Heart left ventricle (tissue), 16 donors: Measurements from ENCODE around the gene SLC7A10. TPM values are rescaled to one million over a fixed set of nuclear protein-coding genes. Genes with fewer than 3 reads are reported as not detected.
"Not testable (repeated sequence)": the region's sequence is repeated elsewhere in the genome, so short reads cannot be mapped to it uniquely, and the experiment has no call there.

Experiments
- ATAC-seq, 4 donors: fragments of 200-7000 bp; cut with Tn5 transposase; one replicate each; pipeline ENCODE4 v1.9.1; 2020 to 2022; ENCODE audit warnings: moderate library complexity in 4 of 4, mild to moderate bottlenecking in 3 of 4, moderate number of reproducible peaks in 1 of 4
- DNase-seq, 5 donors: peaks; one replicate each; pipeline ENCODE4 v3.0.0-alpha.2; 2020
- H3K27ac ChIP-seq, 12 donors: fragments of 200-600 bp; sonication (generic) in 4 of 12; one replicate each; pipeline versions ENCODE4 v1.5.0 to v1.8.0; 2016 to 2022; ENCODE audit warnings: mild to moderate bottlenecking in 2 of 12
- H3K27me3 ChIP-seq, 9 donors: fragments of 200-600 bp; sonication (generic) in 2 of 9; one replicate each; pipeline versions ENCODE4 v1.5.1 to v1.8.0; 2016 to 2022; ENCODE audit warnings: mild to moderate bottlenecking in 3 of 9
- H3K36me3 ChIP-seq, 9 donors: fragments of 200-600 bp; sonication (generic) in 2 of 9; one replicate each; pipeline versions ENCODE4 v1.5.0 to v1.8.0; 2018 to 2022; ENCODE audit warnings: mild to moderate bottlenecking in 2 of 9
- H3K4me1 ChIP-seq, 12 donors: fragments of 200-600 bp; sonication (generic) in 4 of 12; one replicate each; pipeline versions ENCODE4 v1.5.0 to v1.8.0; 2016 to 2022; ENCODE audit warnings: mild to moderate bottlenecking in 3 of 12
- H3K4me3 ChIP-seq, 12 donors: fragments of 200-600 bp; sonication (generic) in 4 of 12; one replicate each; pipeline versions ENCODE4 v1.5.0 to v1.8.0; 2017 to 2022; ENCODE audit warnings: mild to moderate bottlenecking in 9 of 12, moderate library complexity in 4 of 12
- H3K9me3 ChIP-seq, 12 donors: fragments of 200-600 bp; sonication (generic) in 4 of 12; one replicate each; pipeline versions ENCODE4 v1.5.0 to v1.8.0; 2016 to 2022; ENCODE audit warnings: mild to moderate bottlenecking in 1 of 12
- CTCF ChIP-seq, 12 donors: fragments of 200-600 bp; sonication (generic) in 4 of 12; IDR thresholded peaks; one replicate each; pipeline versions ENCODE4 v1.5.0 to v1.8.0; 2018 to 2022; ENCODE audit warnings: antibody characterized with exemption in 12 of 12, mild to moderate bottlenecking in 5 of 12
- POLR2A ChIP-seq, 2 donors: fragments of 450-650 bp; IDR thresholded peaks; one replicate each; pipeline ENCODE4 v1.6.1; 2017; ENCODE audit warnings: antibody characterized with exemption in 2 of 2, mild to moderate bottlenecking in 2 of 2, moderate library complexity in 2 of 2
- WGBS, 4 donors: extraction: QIAGEN DNeasy Blood & Tissue Kit in 2 of 4; methylation state at CpG; one replicate each; pipeline versions ENCODE4 v1.1.5 to v1.1.7; 2013 to 2018; 5-methylcytosine and 5-hydroxymethylcytosine counted together
- intact Hi-C, 10 donors: fragments of 100-400 bp; cut with DNase I; formaldehyde crosslinking; loops; one replicate each; pipeline versions ENCODE4 v1.11.1 to v1.14.2; 2022
- polyA plus RNA-seq, 2 donors: library from polyadenylated mRNA; stranded (reverse); fragments of 200-250 nt; gene quantifications; one replicate each; pipeline ENCODE4 v1.2.3, GENCODE V29; 2013
- total RNA-seq, 9 donors: library from RNA; depleted of rRNA in 2 of 9; stranded (reverse); fragments of >200 nt in 2 of 9; fragmentation: NEBNext Ultra II Directional in 3 of 9; extraction: Animal tissue kit (Norgen Biotek cat#: 25700) in 3 of 9; gene quantifications; one replicate each; pipeline versions ENCODE4 v1.1.0 to v1.2.4, GENCODE V29; 2016 to 2023
- donor health status: ischemic (EF 13 %, LVEDD 7.1; RV severe dilation, severe dysfunction).
- donor health status: healthy with polysubstance abuse.
- donor health status: DM: no; HTN: yes; CAD: no.
- donor health status: DM: no; HTN: no; CAD: no.
- donor health status: ischemic (EF 25% LVEDD 6.9; RV normal size, moderate dysfunction).
- donor health status: ischemic (EF 25% LVEDD 5.7; RV mildly dilated, moderate dysfunction).
- donor health status: healthy.
- donor health status: DM: yes; HTN: yes; CAD: no.
- donor health status: ischemic (EF 35%, LVEDD 5.7; RV mildly dilated, moderate dysfunction).
- donor health status: nonischemic (EF 11% LVEDD 7.7; RV severe dilation, severe dysfunction).
- donor health status: DM: yes; HTN: yes; CAD: no.
- donor health status: PGD.
- donor health status: ischemic (EF 29% LVEDD 5.4; RV normal size, mild dysfunction).
- donor health status: nonischemic (EF 23%, LVEDD 6.1; RV moderate dilation, normal function).

The SLC7A10 gene
- total and polyA plus RNA-seq, 11 donors = 0.11 to 2.3 (median 0.34) TPM; not detected in 5

DNA sequence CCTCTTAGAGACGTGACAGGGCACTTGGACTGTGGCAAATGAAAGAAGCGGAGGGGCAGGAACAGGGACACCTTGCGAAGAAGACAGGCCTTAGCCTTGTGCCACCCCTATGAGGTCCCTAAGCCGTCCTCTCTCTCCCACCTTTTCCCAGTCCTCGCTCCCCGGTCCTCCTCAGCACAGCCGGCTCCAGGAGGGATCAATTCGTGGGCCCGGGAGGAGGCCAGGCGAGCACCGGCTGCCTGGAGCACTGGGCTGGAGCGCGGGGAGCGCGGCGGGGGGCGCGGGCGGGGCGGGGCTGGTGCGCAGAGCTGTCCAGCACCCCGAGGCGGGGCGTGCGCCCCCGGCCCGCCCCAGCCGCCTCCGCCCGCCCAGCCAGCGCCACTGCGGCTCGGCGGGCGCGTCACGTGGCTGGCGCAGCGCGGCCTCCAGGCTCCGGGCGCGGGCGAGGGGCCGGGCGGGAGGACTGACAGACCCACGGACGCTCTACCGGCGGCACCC is 31.7 kb downstream of the SLC7A10 start, which contains the start of gene LRP3:
Gene LRP3, plus strand, starts transcription at position 466 of the 498 bp plus-strand sequence. CDS start 456 bp downstream, outside the sequence.
- 4 to 17% (median 8%) methylated on average over 9 to 50 of the region's 50 CpGs for WGBS, 4 donors
- Histone ChIP-seq H3K9me3 (no peaks in the 10 kb centered on the region), H3K4me3 (peak within 1 kb of the TSS; percentile 44 to 87 (median 64)), H3K36me3 (peaks cover 0 to 13% (median 0%) of the 10 kb centered on the region in 9 donors), H3K4me1 (peaks cover 0 to 20% (median 7%) of the 10 kb centered on the region in 12 donors), H3K27ac (peak within 1 kb of the TSS in 9 of 12 donors; percentile 10 to 78 (median 57)), H3K27me3 (peaks cover 0 to 4% (median 0%) of the 10 kb centered on the region in 9 donors)
- ATAC-seq (peak; percentile 39 to 76 (median 66)), DNase-seq (peak; percentile 52 to 77 (median 59))
- no peak for TF ChIP-seq POLR2A (IDR thresholded peaks at IDR 0.05)
- intact Hi-C loops = no loop called here

DNA sequence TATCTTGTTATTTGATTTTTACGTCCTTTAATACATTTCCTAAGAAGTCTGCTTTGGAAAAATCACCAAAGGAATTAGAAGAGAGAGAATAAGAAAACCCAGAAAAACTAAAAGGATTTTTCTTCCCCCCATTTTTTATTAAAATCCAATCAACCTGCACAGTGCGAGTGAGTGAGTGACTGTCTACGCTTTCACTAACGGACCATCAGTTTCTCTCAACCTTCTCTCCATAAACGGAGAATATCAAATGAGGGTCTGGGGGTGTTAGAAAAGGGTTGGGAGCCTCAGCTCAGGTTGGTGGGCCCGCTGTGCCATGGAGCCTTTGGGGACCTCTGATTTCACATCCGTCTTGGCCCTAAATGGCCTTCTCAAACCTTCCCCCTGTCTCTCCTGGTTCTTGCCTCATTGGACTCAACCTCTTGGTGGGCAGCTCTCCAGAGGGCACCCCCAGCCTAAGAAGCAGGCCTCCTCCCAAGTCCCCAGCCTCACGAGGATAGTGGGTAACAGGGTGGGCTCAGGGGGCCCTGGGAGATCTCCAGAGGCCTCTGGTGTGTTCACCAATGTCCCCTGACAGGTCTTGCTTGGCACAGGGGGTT is 32.3 kb downstream of the SLC7A10 start:
- DNase-seq = peak in 3 of 5 donors; percentile 11 to 19 (median 18)

GRCh38 chr19:33192010-33192409 is 33.6 kb downstream of the SLC7A10 start:
- WGBS, 4 donors = 61 to 69% (median 67%) methylated on average over 7 of the region's 7 CpGs
- no peaks in the 10 kb centered on the region for H3K9me3 ChIP-seq
- no peak for ATAC-seq
- no peak overlapping the region for H3K4me3 ChIP-seq
- H3K27me3 ChIP-seq = peaks cover 0 to 4% (median 0%) of the 10 kb centered on the region in 9 donors
- intact Hi-C loops = no loop called here
- DNase-seq = peak in 3 of 5 donors; percentile 3 to 22 (median 5)
- TF ChIP-seq POLR2A (IDR thresholded peaks at IDR 0.05) = no peak
- TF ChIP-seq CTCF (IDR thresholded peaks at IDR 0.05) = peak in 3 of 12 donors; percentile 7 to 19 (median 12)
- H3K4me1 ChIP-seq = peaks cover 0 to 20% (median 7%) of the 10 kb centered on the region in 12 donors
- no peak overlapping the region for H3K27ac ChIP-seq
- peaks cover 0 to 5% (median 0%) of the 10 kb centered on the region in 9 donors for H3K36me3 ChIP-seq

More for the DNA sequence above, 32.3 kb downstream of the SLC7A10 start:
- no peak overlapping the region for H3K27ac ChIP-seq
- TF ChIP-seq CTCF (IDR thresholded peaks at IDR 0.05) (no peak), POLR2A (IDR thresholded peaks at IDR 0.05) (no peak)
- no peaks in the 10 kb centered on the region for H3K9me3 ChIP-seq
- peak overlapping the region in 8 of 12 donors; percentile 15 to 87 (median 39) for H3K4me3 ChIP-seq
- WGBS, 4 donors = 77 to 87% (median 83%) methylated on average over 8 of the region's 8 CpGs
- intact Hi-C loops = no loop called here
- peaks cover 0 to 9% (median 0%) of the 10 kb centered on the region in 9 donors for H3K36me3 ChIP-seq
- H3K4me1 ChIP-seq = peaks cover 0 to 20% (median 7%) of the 10 kb centered on the region in 12 donors
- peaks cover 0 to 4% (median 0%) of the 10 kb centered on the region in 9 donors for H3K27me3 ChIP-seq
- ATAC-seq = no peak

- Histone ChIP-seq H3K27me3 (peaks cover 0 to 4% (median 0%) of the 10 kb centered on the region in 9 donors), H3K4me1 (peaks cover 0 to 20% (median 7%) of the 10 kb centered on the region in 12 donors), H3K36me3 (no peaks in the 10 kb centered on the region), H3K4me3 (no peak overlapping the region), H3K9me3 (no peaks in the 10 kb centered on the region), H3K27ac (no peak overlapping the region)
- no peak for TF ChIP-seq CTCF (IDR thresholded peaks at IDR 0.05)
- no peak for TF ChIP-seq POLR2A (IDR thresholded peaks at IDR 0.05)
- ATAC-seq (no peak), DNase-seq (peak in 2 of 5 donors; percentile 10 to 16)
- 77 to 89% (median 83%) methylated on average over 5 to 6 of the region's 6 CpGs for WGBS, 4 donors
- intact Hi-C loops = no loop called here
These were observed 34.1 kb downstream of the SLC7A10 start for GRCh38 chr19:33191501-33191900.

DNA sequence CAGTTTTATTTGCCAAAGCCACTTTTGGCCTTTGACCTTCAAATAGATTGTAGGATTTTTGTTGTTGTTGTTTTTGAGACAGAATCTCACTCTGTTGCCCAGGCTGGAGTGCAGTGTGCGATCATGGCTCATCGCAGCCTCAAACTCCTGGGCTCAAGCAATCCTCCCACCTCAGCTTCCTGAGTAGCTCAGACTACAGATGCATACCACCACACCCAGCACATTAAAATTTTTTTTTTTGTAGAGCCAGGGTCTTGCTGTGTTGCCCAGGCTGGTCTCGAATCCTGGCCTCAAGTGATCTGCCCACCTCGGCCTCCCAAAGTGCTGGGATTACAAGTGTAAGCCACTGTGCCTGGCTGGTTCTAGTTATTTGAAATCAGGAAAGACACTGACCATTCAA is 34.6 kb downstream of the SLC7A10 start:
- H3K36me3 ChIP-seq, ATAC-seq, intact Hi-C loops, H3K4me3 ChIP-seq, H3K27me3 ChIP-seq, H3K27ac ChIP-seq, H3K9me3 ChIP-seq: not testable (repeated sequence)
- 79 to 88% (median 84%) methylated on average over 4 of the region's 4 CpGs for WGBS, 4 donors
- DNase-seq = peak in 1 of 5 donors; percentile 3
- H3K4me1 ChIP-seq = peaks cover 0 to 18% (median 7%) of the 10 kb centered on the region in 12 donors
